Epithelial cell of proximal tubule (primary cell): ENCODE measurements around the gene IQSEC1. TPM values are rescaled to one million over a fixed set of nuclear protein-coding genes. Genes with fewer than 3 reads are reported as not detected.

Source experiments
- DNase-seq: peaks from one replicate; pipeline ENCODE4 v3.0.0-alpha.2; 2011; ENCODE audit warnings: low read depth
- H3K4me3 ChIP-seq: 2 replicates; pipeline ENCODE4 v1.5.1; 2011; ENCODE audit warnings: low read depth, mild to moderate bottlenecking, low read length
- CTCF ChIP-seq: conservative IDR thresholded peaks from 2 replicates; pipeline ENCODE4 v1.5.1; 2012; ENCODE audit warnings: low read depth, mild to moderate bottlenecking, low read length
- total RNA-seq: library from RNA; depleted of rRNA; stranded (reverse); fragments of >200 nt; gene quantifications from 2 replicates; pipeline ENCODE4 v1.2.3, GENCODE V29; 2015

The IQSEC1 gene
- total RNA-seq, 1 donor from 2014 or later, result 8.8 TPM

- no peak overlapping the region for H3K4me3 ChIP-seq
- no peak for DNase-seq
- TF ChIP-seq CTCF, result no peak
Observed at GRCh38 chr3:13062647-13063046, 10.6 kb downstream of the IQSEC1 start.

- no peak overlapping the region for H3K4me3 ChIP-seq
- no peak for TF ChIP-seq CTCF
- no peak for DNase-seq
Observed at GRCh38 chr3:13060341-13060910, 12.8 kb downstream of the IQSEC1 start.

GRCh38 chr3:13058346-13059120 lies 14.7 kb downstream of the IQSEC1 start:
- TF ChIP-seq CTCF, result no peak
- no peak for DNase-seq
- H3K4me3 ChIP-seq, result no peak overlapping the region

- no peak for DNase-seq
- H3K4me3 ChIP-seq, result no peak overlapping the region
- no peak for TF ChIP-seq CTCF
Observed at GRCh38 chr3:13057282-13058040, 15.8 kb downstream of the IQSEC1 start.

GRCh38 chr3:13055634-13056033 lies 17.6 kb downstream of the IQSEC1 start:
- no peak for TF ChIP-seq CTCF
- H3K4me3 ChIP-seq, result no peak overlapping the region
- no peak for DNase-seq

- DNase-seq, result no peak
- TF ChIP-seq CTCF, result no peak
- no peak overlapping the region for H3K4me3 ChIP-seq
Observed at GRCh38 chr3:13054341-13055285, 18.6 kb downstream of the IQSEC1 start.
